Measurements from ENCODE around the gene DNAJA1.

DNA sequence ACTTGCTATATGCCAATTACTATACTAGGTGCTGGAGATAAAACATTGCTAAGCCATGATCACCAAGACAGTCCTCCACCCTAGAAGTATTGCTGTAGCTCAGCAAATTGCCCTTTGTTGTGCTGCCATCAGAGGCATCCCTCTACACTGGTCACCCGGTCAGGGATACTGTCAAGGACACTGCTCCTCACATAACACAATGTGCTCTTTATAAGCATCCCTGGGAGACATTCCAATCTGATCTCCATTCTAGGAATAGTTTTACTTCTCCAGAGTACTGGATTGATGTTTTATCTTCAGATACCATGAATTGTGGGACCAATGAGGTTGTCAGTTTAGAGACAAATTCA, 10.4 kb upstream of the DNAJA1 start:
- TF ChIP-seq POLR2AphosphoS5 (IDR thresholded peaks at IDR 0.05; ENCODE audit: low read depth, low read length) (no peak), TAF1 (IDR thresholded peaks at IDR 0.05; ENCODE audit: borderline replicate concordance, insufficient read depth, low read length) (no peak), FOXP2 (optimal IDR thresholded peaks at IDR 0.05; ENCODE audit: borderline replicate concordance, extremely low read depth, extremely low read length, insufficient read depth) (no peak)

All from PFSK-1 (cell line).